ENCODE results near the gene CC2D1A.

DNA sequence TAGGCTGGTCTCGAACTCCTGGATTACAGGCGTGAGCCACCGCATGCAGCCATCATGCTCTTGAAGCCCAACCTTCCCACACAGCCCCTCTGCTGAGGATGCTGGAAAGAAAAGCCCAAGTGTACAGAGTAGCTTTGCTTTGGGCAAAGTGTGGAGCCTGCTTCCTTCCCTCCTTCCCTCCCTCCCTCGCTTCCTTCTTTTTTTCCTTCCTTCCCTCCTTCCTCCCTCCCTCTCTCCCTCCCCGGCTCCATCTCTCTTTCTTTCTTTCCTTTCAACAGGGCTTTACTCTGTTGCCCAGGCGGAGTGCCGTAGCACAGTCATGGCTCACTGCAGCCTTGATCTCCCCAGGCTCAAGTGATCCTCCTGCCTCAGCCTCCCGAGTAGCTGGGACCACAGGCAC is 2.7 kb downstream of the CC2D1A start:
- no peak for TF ChIP-seq POLR2AphosphoS5 (IDR thresholded peaks at IDR 0.05)
- TF ChIP-seq, protein P1, sequence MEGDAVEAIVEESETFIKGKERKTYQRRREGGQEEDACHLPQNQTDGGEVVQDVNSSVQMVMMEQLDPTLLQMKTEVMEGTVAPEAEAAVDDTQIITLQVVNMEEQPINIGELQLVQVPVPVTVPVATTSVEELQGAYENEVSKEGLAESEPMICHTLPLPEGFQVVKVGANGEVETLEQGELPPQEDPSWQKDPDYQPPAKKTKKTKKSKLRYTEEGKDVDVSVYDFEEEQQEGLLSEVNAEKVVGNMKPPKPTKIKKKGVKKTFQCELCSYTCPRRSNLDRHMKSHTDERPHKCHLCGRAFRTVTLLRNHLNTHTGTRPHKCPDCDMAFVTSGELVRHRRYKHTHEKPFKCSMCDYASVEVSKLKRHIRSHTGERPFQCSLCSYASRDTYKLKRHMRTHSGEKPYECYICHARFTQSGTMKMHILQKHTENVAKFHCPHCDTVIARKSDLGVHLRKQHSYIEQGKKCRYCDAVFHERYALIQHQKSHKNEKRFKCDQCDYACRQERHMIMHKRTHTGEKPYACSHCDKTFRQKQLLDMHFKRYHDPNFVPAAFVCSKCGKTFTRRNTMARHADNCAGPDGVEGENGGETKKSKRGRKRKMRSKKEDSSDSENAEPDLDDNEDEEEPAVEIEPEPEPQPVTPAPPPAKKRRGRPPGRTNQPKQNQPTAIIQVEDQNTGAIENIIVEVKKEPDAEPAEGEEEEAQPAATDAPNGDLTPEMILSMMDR (IDR thresholded peaks at IDR 0.05), result no peak

All from prostate gland (tissue), 2 donors.